GM12892 (cell line): ENCODE results near the gene ABCG4.

Experiments
- POLR2A ChIP-seq: IDR thresholded peaks from 2 replicates; pipeline ENCODE4 v1.6.1; 2011; ENCODE audit warnings: low read depth, low read length, control low read depth
- POLR2AphosphoS5 ChIP-seq: IDR thresholded peaks from 2 replicates; pipeline ENCODE4 v1.6.1; 2011; ENCODE audit warnings: low read depth, low read length, control low read depth
- TAF1 ChIP-seq: IDR thresholded peaks from 2 replicates; pipeline ENCODE4 v1.6.1; 2011; ENCODE audit warnings: low read depth, mild to moderate bottlenecking, control low read depth, low read length, borderline replicate concordance

DNA sequence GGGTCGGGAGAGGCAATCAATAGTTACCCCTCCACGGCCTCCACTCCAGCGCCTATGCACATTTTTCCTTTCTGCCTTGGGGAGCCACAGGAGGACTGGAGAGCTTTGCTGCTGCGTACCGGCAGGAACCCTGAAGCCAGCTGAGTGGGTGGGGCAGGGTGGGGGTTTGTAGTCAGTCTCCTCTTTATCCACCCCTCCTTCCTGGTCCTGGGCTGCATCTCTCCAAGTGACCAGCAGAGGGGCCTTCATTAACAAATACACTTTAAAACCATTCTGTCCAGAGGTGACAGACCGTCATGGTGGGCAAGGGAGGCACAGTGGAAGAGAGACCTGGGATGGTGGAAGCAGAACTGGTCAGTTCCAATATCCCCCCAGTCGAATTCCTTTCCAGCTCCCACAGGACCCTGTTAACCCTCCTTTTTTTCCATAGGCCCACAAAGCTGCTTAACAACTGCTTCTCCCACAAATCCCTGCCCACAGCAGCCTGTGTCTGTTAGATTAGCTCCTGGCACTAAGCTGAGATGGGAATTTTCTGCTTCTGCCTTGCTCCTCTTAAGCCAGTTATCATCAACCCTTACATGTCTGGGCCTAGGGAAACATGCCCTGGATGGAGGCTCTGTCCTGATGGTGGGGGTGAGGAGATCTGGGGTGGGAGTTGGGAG, 3.9 kb upstream of the ABCG4 start:
- TF ChIP-seq POLR2AphosphoS5 (no peak), POLR2A (no peak), TAF1 (no peak)
